AG04449 (cell line): ENCODE measurements around the gene EDN1.

ENCODE experiments used
- CTCF ChIA-PET: fragments of 350-600 bp; formaldehyde crosslinking; extraction: SDS; loops from one replicate; lab custom pipeline; 2021; ENCODE audit warnings: antibody characterized with exemption; lab: Yijun Ruan, JAX
- POLR2A ChIA-PET: fragments of 400-600, 350-600 bp; formaldehyde crosslinking; extraction: SDS; loops from one replicate; lab custom pipeline; 2020; ENCODE audit warnings: antibody characterized with exemption, inconsistent platforms; lab: Yijun Ruan, JAX
- DNase-seq: peaks from one replicate; pipeline ENCODE4 v3.0.0-alpha.2; 2010; ENCODE audit warnings: low read depth, low spot score
- H3K4me3 ChIP-seq: 2 replicates; pipeline ENCODE4 v1.5.1; 2011; ENCODE audit warnings: low read depth, mild to moderate bottlenecking, control low read depth, low read length
- CTCF ChIP-seq: IDR thresholded peaks from one replicate; pipeline ENCODE4 v1.5.1; 2011; ENCODE audit warnings: mild to moderate bottlenecking, moderate library complexity, low read length, control low read depth, inconsistent platforms; ENCODE audit not compliant: insufficient read depth; ENCODE audit errors: missing control alignments

The EDN1 gene

GRCh38 chr6:12294851-12295536 lies 4.8 kb downstream of the EDN1 start:
- H3K4me3 ChIP-seq, result no peak overlapping the region
- ChIA-PET CTCF (interaction anchor here (0.6 to 7.0 kb wide), 6 partner anchors 9 to 311 kb away, joined by 3 to 281 read pairs (median 4); no protein-coding TSS in a partner anchor), POLR2A (no interaction called here)
- no peak for DNase-seq
- TF ChIP-seq CTCF, result no peak

- no peak for TF ChIP-seq CTCF
- peak overlapping the region; percentile 15 for H3K4me3 ChIP-seq
- no peak for DNase-seq
- ChIA-PET POLR2A (no interaction called here), CTCF (interaction anchor here (0.6 to 7.0 kb wide), 5 partner anchors 9 to 310 kb away, joined by 3 to 281 read pairs (median 4); no protein-coding TSS in a partner anchor)
Measured at GRCh38 chr6:12295558-12296254, 5.5 kb downstream of the EDN1 start.

GRCh38 chr6:12296255-12296573 lies 6.1 kb downstream of the EDN1 start:
- peak; percentile 84 for DNase-seq
- no peak for TF ChIP-seq CTCF
- H3K4me3 ChIP-seq, result peak overlapping the region; percentile 15
- ChIA-PET CTCF (interaction anchor here (2.0 to 2.6 kb wide), 2 partner anchors 10 to 306 kb away, joined by 4 to 17 read pairs; no protein-coding TSS in a partner anchor), POLR2A (no interaction called here)

GRCh38 chr6:12296604-12297003 lies 6.4 kb downstream of the EDN1 start:
- ChIA-PET CTCF (interaction anchor here (0.7 to 2.6 kb wide), 2 partner anchors 100 to 306 kb away, joined by 3 to 17 read pairs; no protein-coding TSS in a partner anchor), POLR2A (no interaction called here)
- no peak for TF ChIP-seq CTCF
- no peak overlapping the region for H3K4me3 ChIP-seq
- no peak for DNase-seq

GRCh38 chr6:12297363-12298016 lies 7.3 kb downstream of the EDN1 start:
- ChIA-PET POLR2A (no interaction called here), CTCF (interaction anchor here (0.7 to 5.8 kb wide), 5 partner anchors 7 to 305 kb away, joined by 3 to 24 read pairs (median 4); partner anchors contain the start of gene EDN1)
- TF ChIP-seq CTCF, result no peak
- DNase-seq, result no peak
- no peak overlapping the region for H3K4me3 ChIP-seq
